Transverse colon (tissue), 4 donors: ENCODE measurements around the gene RSPRY1.

Experiments used
- CTCF ChIP-seq, 5 experiments: fragments of 200-600 bp in 3 of 5; fragments of 450-650 bp in 2 of 5; sonication (generic) in 3 of 5; IDR thresholded peaks; 1 replicate in 2 of 5; 2 replicates in 3 of 5; pipeline ENCODE4 v1.5.1; 2016 to 2017; ENCODE audit warnings: antibody characterized with exemption in 5 of 5, inconsistent platforms in 3 of 5, mild to moderate bottlenecking in 2 of 5, moderate library complexity in 1 of 5
- EP300 ChIP-seq: sonication (generic); formaldehyde crosslinking; IDR thresholded peaks from one replicate; pipeline ENCODE4 v1.6.1; 2017; ENCODE audit warnings: antibody characterized with exemption, low read depth
- POLR2A ChIP-seq: fragments of 450-650 bp; IDR thresholded peaks from one replicate; pipeline ENCODE4 v1.6.1; 2016; ENCODE audit warnings: antibody characterized with exemption, mild to moderate bottlenecking, moderate library complexity
- POLR2AphosphoS5 ChIP-seq, 3 donors: sonication (generic); formaldehyde crosslinking; IDR thresholded peaks; one replicate each; pipeline ENCODE4 v1.6.1; 2016; ENCODE audit warnings: antibody characterized with exemption in 3 of 3

GRCh38 chr16:57273359-57273758, 87.2 kb downstream of the RSPRY1 start:
- no peak for TF ChIP-seq CTCF (IDR thresholded peaks at IDR 0.05)
- no peak for TF ChIP-seq EP300
- no peak for TF ChIP-seq POLR2A
- no peak for TF ChIP-seq POLR2AphosphoS5 (IDR thresholded peaks at IDR 0.05)
